GM12878 (cell line): Measurements from ENCODE around the gene INPP4B.

Experiments
- ETV6 ChIP-seq, 2 experiments: fragments of 450-650 bp in 1 of 2; IDR thresholded peaks in 1 of 2; conservative IDR thresholded peaks in 1 of 2; 2 replicates each; pipeline ENCODE4 v1.6.1; 2014; ENCODE audit warnings: antibody characterized with exemption in 1 of 2, borderline replicate concordance in 1 of 2, low read depth in 1 of 2, mild to moderate bottlenecking in 1 of 2, moderate library complexity in 1 of 2
- SP1 ChIP-seq: IDR thresholded peaks from one replicate; pipeline ENCODE4 v1.6.1; 2011; ENCODE audit warnings: low read depth, low read length
- TF ChIP-seq, protein P1 (sequence below), 3 experiments: IDR thresholded peaks in 2 of 3; conservative IDR thresholded peaks in 1 of 3; 2 replicates each; pipeline ENCODE4 v1.5.1; 2011; ENCODE audit warnings: low read depth in 3 of 3, low read length in 3 of 3, mild to moderate bottlenecking in 3 of 3, control low read depth in 2 of 3, moderate library complexity in 2 of 3, inconsistent platforms in 1 of 3, mixed read lengths in 1 of 3; ENCODE audit not compliant: control insufficient read depth in 2 of 3, insufficient read depth in 1 of 3; ENCODE audit errors: extremely low read depth in 1 of 3
- TF ChIP-seq, protein P2 (sequence below): IDR thresholded peaks from 2 replicates; pipeline ENCODE4 v1.6.1; 2012; ENCODE audit warnings: improper control_type of control experiment, low read depth, low read length; ENCODE audit not compliant: insufficient replicate concordance

DNA sequence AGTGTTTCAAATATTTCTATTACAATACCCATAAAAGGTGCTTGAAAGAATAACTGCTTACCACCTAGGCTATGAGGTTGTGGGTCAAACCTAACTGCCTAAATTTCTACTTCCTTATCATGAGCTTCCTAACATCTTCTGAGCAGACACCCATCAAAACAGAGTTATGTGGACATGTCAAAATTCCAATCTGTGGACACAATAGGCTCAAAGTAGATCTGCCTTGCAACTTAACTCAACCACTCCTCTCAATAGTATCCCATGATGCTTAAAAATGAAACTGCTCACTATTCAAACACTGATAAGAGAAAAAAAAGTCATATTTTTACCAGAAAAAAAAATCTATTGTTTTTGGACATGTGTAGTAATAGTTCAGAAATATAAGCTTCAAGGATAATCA is 462.7 kb downstream of the INPP4B start:
- TF ChIP-seq, protein P1, sequence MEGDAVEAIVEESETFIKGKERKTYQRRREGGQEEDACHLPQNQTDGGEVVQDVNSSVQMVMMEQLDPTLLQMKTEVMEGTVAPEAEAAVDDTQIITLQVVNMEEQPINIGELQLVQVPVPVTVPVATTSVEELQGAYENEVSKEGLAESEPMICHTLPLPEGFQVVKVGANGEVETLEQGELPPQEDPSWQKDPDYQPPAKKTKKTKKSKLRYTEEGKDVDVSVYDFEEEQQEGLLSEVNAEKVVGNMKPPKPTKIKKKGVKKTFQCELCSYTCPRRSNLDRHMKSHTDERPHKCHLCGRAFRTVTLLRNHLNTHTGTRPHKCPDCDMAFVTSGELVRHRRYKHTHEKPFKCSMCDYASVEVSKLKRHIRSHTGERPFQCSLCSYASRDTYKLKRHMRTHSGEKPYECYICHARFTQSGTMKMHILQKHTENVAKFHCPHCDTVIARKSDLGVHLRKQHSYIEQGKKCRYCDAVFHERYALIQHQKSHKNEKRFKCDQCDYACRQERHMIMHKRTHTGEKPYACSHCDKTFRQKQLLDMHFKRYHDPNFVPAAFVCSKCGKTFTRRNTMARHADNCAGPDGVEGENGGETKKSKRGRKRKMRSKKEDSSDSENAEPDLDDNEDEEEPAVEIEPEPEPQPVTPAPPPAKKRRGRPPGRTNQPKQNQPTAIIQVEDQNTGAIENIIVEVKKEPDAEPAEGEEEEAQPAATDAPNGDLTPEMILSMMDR (IDR thresholded peaks at IDR 0.05 in 2 of 3, conservative IDR thresholded peaks at IDR 0.05 in 1 of 3; ENCODE audit: control insufficient read depth in 2 of 3, extremely low read depth in 1 of 3, insufficient read depth in 1 of 3, low read depth in 3 of 3, low read length in 3 of 3) = no peak
- TF ChIP-seq ETV6 (conservative IDR thresholded peaks at IDR 0.05 in 1 of 2, IDR thresholded peaks at IDR 0.05 in 1 of 2; ENCODE audit: borderline replicate concordance in 1 of 2, low read depth in 1 of 2) (no peak), SP1 (no peak)
- TF ChIP-seq, protein P2, sequence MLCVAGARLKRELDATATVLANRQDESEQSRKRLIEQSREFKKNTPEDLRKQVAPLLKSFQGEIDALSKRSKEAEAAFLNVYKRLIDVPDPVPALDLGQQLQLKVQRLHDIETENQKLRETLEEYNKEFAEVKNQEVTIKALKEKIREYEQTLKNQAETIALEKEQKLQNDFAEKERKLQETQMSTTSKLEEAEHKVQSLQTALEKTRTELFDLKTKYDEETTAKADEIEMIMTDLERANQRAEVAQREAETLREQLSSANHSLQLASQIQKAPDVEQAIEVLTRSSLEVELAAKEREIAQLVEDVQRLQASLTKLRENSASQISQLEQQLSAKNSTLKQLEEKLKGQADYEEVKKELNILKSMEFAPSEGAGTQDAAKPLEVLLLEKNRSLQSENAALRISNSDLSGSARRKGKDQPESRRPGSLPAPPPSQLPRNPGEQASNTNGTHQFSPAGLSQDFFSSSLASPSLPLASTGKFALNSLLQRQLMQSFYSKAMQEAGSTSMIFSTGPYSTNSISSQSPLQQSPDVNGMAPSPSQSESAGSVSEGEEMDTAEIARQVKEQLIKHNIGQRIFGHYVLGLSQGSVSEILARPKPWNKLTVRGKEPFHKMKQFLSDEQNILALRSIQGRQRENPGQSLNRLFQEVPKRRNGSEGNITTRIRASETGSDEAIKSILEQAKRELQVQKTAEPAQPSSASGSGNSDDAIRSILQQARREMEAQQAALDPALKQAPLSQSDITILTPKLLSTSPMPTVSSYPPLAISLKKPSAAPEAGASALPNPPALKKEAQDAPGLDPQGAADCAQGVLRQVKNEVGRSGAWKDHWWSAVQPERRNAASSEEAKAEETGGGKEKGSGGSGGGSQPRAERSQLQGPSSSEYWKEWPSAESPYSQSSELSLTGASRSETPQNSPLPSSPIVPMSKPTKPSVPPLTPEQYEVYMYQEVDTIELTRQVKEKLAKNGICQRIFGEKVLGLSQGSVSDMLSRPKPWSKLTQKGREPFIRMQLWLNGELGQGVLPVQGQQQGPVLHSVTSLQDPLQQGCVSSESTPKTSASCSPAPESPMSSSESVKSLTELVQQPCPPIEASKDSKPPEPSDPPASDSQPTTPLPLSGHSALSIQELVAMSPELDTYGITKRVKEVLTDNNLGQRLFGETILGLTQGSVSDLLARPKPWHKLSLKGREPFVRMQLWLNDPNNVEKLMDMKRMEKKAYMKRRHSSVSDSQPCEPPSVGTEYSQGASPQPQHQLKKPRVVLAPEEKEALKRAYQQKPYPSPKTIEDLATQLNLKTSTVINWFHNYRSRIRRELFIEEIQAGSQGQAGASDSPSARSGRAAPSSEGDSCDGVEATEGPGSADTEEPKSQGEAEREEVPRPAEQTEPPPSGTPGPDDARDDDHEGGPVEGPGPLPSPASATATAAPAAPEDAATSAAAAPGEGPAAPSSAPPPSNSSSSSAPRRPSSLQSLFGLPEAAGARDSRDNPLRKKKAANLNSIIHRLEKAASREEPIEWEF = no peak
